Activated effector memory CD4-positive, alpha-beta T cell treated with Interleukin-2 at 50 U/mL for 16 hours (primary cell): ENCODE measurements around the gene NGEF.

ENCODE experiments used
- DNase-seq: peaks from one replicate; pipeline ENCODE4 v3.0.0-alpha.2; 2020

NGEF gene

DNA sequence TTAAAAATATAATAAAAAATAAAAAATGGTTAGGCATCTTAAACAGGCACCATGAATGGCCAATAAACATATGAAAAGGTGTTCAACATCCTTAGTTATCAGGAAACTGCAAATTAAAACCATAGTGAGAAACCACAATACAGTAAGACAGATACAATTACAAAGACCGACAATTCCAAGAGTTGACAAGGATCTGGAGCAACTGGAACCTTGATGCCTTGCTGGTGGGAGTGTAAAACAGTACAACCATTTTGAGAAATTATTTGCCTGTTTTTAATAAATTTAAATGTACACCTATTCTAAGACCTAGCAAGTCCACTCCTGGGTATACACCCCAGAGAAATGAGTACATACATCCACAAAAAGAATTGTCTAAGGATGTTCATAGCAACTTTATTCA, 49.1 kb downstream of the NGEF start:
- DNase-seq, result no peak

DNA sequence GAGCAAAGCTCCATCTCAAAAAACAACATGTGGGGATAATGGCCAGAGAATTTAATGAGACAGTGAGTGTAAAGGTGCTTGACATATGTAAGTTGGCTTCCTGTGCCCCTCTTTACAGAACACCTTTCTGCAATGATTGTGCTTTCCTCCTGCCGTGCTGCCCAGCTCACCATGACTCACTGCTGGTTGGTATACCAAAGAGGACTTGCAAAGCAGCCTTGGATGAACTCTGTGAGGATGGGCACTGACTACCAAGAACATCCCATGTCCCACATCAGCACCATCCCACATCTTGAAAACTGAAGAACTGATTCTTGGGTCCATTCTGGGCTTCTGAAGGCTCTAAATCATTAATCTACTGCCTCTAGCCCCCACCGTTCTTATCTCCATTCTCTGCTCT, 52.2 kb downstream of the NGEF start:
- DNase-seq, result no peak

DNA sequence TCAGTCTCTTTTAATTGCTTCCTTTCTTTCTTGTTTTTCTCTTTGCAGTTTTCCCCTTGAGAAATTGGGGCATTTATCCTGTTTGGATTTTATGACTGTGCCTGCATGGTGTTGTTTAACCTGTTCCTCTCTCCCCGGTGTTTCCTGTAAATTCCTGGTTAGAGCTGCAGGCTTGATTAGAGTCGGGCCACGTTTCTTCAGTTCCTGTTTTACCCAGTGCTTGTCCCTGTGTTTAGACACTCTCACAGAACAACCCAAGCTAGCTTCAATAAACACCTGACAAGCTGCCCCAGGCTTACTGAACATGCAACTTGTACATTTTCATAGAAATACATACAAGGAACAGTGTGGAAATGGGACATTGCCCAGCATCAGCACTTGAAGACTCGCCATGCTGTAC, 53.9 kb downstream of the NGEF start:
- DNase-seq, result no peak

DNA sequence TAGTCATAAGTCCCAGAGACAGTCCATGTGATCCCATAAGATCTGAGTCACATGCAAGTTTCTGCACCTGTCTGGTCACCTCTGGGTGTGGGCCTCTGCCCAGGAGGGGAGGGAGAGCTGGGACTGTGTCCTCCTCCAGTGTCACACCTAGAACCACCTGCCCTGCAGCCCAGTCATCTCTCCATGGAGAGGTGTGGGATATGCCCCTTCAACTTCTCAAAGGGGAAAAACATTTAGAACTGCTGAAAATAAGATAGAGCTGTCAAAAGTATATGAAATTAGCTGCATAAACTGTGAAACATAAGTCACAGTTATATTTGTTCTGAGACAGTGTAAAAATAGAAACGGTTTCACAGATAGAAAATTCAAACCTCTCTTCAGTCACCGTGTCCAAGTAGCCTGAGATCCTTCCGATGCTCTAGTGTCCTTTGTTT, 55.4 kb downstream of the NGEF start:
- no peak for DNase-seq

DNA sequence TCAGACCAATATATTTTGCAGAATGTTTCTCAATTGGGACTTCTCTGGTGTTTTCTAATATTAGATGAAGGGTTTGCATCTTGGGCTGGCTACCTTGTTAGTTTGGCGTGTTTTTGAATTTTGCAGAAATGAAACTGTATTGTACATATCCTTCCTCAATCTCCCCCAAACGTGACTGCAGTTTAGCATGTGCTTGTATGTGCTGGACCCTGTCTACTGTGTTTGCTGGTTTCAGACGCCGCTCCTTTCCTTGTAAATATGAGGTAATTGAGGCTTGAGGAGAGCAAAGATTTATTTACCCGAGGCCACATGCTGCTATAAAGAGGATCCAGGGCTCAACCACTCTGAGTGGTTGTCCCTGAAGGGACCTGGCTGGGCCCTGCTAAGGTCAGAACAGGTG, 57.2 kb downstream of the NGEF start:
- DNase-seq, result no peak

DNA sequence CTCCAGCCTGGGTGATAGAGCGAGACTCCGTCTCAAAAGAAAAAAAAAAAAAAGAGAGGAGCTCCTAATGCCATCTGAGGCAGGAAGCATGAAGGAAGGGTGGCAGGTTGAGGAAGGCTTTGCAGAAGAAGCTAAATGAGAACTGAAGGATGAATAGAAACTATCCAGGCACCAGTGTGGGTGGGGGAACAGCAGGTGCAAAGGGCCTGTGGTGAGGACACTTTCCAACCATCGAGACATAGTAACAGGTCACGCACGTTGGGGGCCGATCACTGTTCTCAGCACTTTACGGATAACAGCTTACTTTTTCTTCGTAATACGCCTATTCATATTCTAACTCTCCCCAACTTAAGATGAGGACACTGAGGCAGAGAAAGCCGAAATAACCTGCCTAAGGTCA, 58.4 kb downstream of the NGEF start:
- DNase-seq, result no peak

DNA sequence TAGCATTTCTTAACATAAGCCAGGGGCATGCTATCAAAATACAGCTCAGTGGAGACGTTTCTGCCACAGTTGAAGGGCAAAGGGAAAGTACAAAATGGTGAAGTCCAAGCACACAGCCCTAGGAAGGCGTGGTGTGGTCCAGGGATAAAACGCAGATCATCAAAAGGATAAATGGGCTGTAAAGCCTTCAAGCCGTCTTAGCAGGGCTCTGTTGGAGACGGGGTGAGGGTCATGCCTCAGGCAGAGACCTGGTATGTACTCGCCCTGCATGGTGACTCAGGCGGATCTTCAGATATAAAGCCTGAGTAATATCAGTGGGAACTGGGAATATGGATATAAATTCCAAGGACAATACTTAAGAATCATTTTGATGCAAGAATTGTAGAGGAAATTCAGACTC, 61.2 kb downstream of the NGEF start:
- no peak for DNase-seq

DNA sequence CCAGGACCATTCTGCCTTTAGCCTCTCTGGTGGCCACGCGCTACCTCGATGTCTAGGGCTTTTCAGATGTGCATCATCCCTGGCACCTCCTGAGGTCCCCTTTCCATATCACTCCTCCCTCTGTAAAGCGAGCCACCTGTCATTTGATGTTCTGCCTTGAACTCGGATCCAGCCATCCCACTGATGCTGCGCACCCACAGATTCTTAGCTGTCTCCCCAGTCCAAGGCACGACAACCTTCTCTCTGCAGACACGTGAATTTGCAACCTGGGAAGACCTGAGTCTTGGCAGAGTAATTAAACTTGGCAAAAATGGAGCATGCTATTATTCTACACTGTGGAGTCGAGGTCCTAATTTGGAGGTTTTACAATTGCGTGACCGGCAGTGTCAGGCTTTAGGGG, 61.9 kb downstream of the NGEF start:
- DNase-seq, result no peak

DNA sequence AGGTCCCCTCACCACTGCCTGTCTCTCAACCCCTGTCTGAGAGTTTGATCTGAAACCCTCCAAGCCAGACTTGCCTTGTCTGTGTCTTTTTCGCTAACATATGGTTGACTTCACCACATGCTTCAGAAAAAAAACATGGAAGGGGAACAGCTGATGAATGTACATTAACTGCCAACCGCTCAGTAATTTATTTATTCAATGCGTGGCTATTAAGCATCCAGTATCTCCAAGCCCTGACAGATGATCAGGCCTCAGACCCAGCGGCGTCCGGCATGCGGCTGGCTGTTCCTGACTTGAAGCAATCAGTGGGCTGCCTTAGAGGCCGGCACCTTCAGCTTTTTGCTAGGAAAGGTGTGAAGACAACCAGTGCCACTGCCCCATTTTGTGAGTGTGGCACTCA, 62.3 kb downstream of the NGEF start:
- no peak for DNase-seq

DNA sequence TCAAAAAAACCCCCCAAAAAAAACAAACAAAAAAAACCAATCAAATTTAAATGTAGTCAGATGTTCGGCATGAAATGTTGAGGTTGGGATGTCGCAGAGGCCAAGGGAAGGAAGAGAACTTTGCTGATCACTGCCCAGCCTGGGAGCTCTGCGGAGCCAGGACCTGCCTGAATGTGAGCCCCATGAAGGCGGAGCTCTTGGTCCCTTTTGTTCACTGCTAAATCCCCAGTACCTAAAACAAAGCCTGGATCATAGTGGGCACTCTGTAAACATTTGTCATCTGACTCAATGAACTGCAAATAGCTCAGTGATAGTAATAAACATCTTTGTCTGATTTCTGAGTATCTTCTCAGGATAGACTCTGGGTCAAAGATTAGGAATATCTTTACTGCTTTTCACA, 64.0 kb downstream of the NGEF start:
- no peak for DNase-seq

DNA sequence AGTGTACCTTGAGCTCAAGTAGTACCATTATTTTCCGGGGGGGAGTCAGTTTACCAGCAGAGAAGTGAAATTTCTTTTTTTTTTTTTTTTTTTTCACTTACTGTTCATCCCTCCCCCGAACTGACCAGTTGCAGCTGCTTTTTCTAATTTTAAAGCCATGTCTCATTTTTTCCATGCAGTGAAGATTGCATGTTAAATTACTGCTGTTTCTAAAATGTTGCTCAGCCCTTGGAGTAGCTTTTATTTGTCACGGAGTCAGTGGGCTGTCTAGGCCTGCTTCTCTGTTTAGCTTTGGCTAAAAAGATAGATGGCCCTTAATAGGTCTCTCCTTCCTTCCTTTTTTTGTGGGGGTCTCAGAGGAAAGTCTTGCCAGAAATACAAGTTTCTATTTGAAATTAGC, 70.2 kb downstream of the NGEF start:
- DNase-seq, result no peak

DNA sequence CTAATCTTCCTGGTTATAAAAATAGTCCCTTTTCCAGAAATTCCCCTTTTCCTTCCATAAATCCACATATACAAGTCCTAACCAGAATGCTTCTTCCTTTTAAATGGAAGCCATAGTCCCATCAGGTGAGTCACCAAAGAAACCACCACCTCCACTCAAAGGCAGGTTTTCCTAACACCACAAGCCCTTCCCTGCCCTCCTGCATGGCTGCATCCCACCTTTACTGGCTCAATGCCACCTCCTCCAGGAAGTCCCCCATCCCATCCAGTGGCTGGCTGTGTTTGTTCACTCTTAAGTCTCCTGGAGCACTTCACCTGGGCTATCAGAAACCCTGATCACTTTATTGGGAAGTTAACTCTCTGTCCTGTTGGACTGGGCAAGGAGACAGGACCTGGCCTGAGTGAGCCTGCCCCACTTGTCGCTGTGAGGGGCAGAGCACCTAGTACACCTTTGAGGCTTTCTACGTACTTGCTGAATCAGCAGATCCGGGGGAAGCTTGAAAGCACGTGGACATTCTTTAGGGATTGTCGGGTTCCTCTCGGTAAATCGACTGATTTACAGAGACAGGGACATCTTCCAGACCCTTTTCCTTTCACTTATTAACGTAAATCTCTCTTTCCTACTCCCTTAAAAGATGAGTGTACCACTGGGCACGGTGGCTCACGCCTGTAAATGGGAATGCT, 71.0 kb downstream of the NGEF start:
- no peak for DNase-seq

DNA sequence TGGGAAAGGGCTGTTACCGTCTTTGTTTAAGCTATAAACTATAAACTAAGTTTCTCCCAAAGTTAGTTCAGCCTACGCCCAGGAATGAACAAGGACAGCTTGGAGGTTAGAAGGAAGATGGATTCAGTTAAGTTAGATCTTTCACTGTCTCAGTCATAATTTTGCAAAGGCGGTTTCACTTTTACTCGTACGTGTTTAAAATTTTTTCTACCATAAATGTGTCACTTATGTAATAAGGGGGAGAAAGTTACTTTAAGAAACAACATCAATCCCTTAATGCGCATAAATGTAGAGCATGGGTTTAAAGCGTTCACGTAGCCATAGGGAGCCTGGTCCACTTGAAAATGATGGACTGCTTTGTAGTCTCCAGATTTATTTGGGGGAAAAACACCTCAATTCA, 71.7 kb downstream of the NGEF start:
- DNase-seq, result no peak

DNA sequence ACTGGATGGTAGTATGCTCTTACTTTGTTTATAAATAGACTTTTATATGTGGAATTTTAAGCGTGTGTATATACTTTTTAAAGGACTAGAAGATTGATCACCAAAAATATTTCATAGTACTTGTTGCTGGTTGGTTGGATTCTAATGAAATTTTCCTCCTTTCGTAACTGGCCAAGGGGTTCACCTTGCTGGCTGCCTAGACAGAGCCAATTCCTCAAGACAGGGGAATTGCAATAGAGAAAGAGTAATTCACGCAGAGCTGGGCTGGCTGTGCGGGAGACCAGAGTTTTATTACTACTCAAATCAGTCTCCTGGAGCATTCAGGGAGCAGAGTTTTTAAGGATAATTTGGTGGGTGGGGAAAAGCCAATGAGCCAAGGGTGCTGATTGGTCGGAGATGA, 72.3 kb downstream of the NGEF start:
- DNase-seq, result no peak

DNA sequence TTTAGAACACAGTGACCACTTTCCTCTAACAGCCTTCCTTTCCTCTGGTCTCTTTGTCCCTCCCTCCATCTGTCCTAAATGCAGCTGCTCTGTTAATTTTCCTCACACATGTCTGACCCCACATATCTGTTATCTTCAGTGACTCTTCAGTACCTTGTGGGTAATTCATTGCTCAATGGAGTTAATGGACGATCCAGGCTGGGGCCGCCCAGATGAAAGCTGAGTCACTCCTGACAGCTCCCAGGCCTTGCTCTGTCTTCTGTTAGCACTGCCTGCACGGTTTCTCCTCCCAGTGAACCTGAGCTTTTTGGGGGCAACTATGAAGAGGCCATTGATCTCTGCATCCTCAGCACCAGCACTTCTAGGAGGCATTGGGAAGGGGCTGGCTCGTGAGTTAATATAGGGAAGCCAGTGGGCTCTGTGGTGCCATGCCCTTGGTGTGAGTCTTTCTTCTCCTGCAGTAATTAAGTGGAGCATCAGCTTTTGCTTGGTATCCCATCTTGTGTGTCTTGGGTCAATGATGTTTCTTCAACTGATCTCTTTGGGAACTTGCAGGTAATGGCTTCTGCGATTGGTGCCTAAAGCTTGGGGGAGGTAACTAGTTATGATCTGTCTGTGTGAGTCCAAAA, 75.7 kb downstream of the NGEF start:
- no peak for DNase-seq

DNA sequence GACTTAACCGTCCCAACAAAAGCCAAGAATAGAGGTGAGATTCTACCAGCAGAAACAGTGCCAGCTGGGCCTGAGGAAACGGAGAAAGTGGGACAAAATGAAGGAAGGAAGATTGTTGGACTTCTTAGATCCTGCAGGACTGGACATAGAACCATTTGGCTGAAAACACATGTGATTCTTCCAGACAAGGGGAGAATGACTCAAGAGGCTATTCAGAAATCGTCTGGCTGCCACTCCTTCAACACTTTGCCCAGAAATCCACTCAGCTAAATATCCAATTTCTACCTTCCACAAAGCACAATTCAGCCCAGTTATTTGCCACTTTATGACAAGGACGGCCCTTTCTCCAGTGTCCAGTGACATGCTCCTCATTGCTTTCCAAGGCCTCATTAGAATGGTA, 81.4 kb downstream of the NGEF start:
- no peak for DNase-seq

DNA sequence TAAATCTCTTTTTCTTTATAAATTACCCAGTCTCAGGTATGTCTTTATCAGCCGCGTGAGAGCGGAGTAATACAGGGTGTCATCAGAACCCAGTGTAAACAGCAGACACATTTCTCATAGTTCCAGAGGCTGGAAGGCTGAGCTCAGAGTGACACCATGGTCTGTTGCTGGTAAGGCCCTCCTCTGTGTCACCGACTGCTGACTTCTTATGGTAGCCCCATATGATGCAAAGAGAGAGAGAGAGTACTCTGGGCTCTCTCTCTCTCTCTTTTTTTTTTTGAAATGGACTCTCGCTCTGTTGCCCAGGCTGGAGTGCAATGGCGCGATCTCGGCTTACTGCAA, 83.0 kb downstream of the NGEF start:
- no peak for DNase-seq

DNA sequence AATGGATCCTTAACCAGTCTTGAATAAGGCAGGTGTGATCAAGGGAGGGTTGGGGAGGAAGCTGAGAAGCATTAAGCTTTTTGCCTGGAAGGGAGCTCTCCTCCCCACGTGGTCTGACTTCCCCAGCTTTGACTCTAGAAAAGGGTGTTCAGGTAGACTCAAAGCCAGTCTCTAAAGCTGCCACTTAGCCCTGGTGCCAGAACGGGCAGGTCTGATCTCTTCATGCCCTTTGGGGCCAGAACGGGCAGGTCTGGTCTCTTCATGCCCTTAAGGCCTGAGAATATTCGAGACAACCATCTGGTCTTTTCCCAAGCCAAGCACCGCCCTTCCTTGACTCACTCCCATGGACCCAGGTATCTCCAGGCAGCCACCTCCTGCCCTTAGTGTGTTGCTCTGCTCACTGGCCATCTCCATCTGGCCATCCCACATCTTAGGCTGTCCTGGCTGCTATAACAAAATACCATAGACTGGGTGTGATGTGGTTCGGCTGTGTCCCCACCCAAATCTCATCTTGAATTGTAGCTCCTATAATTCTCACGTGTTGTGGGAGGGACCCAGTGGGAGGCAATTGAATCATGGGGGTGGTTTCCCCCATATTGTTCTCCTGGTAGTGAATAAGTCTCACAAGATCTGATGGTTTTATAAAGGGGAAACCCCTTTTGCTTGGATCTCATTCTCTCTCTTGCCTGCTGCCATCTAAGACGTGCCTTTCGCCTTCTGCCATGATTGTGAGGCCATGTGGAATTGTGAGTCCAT, 83.6 kb downstream of the NGEF start:
- DNase-seq, result no peak

DNA sequence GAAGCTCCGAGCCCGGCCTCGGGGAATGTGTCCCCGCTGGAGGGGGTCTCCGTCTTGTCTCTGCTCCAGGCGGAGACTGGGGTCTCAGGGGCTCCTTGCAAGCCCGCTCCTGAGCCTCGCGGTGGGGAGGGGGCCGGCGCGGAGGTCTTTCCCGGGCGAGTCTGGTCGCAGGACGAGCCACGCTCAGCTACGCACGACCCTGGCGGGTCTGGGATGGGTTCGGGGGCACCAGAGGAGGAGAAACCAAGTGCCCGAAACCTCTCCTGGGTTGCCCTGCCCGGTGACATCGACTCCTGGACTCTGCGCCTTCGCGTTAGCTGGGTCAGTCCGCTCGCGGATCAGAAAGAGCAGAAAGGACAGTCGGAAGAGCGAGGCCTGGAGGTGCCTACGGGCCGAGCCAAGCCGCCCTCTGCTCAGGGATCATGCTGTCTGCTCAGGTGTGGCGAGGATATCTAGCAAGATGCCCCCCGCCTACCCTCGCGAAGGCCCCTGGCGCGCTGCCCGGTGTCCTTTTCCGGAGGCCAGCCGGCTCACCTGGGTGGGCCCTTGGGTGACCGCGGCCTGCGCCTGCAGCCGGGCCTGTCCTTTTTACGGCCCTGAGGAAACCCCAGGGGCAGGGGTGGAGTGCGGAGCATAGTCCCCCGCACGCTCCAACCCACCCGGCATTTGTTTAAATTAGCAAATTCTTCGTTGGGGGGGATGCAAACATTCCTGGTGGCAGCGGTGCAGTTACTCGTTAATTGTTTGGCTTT, 84.3 kb downstream of the NGEF start:
- DNase-seq, result no peak

DNA sequence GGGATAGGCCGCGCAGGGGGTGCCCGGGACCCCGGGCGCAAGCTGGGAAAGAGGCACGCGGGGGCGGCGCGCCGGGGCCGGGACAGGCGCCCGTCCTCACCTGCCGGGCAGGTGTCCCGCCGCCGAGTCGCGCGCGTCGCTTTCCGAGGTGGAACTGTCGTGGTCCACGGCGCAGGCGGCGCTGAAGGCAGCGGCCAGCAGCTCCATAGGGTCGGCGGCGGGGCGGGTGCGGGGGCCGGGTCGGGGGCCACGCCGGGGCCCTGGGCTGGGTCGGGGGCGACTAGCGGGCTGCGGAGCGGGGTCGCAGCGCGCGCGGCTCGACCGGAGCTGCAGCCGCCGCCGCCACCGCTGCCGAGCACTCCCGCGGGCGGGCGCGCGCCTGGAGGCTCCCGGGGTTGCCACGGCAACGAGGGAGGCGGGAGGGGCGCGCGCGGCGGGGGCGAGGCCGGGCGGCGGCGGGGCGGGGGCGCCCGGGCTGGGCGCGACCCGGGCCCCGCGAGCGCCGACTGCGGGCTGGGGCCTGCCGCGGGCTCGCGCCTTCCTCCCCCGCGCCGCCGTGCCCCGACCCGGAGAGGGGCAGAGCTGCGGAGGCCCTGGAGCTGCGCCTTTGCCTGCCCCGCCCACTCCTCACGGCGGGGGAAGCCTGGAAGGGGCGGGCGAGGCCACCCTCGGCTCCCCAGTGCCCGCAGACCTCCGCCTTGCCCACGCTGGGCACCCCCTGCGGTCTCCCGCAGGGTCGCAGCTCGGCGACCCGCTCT, 85.1 kb downstream of the NGEF start:
- DNase-seq, result no peak

DNA sequence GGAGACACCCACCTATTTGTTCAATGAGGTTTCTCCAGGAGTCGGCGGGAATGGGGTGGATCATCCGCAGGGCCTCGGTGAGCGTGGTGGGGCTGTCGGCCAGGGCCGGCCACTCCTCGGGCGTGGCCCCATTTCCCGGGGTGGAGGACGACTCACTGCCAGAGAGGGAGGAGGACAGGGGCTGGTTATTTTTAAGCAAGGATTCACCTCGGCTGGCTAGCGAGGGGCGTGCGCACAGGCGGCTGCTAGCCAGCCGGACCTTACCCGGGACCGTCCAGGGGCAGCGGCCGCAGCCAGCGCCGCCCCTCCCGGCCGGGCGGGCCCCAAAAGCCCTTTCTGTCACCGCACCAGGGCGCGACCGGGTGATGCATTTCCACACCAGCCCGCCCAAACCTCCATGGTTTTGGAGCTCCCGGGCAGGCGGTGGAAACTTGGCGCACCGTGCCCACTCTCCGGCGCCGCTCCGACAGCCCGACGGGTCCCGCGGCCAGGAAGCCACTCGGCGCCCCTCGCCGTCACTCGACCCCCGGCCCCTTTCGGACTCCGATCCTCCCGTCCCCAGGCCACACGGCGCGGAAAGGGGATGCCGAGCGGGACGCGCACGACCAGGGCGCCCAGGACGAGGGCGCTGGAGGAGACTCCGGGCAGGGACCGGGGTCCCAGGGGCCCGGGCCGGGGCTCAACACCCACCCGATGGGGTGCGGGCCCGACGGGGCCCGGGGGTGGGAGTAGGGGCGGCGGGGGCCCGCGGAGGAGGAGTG, 85.8 kb downstream of the NGEF start:
- no peak for DNase-seq

DNA sequence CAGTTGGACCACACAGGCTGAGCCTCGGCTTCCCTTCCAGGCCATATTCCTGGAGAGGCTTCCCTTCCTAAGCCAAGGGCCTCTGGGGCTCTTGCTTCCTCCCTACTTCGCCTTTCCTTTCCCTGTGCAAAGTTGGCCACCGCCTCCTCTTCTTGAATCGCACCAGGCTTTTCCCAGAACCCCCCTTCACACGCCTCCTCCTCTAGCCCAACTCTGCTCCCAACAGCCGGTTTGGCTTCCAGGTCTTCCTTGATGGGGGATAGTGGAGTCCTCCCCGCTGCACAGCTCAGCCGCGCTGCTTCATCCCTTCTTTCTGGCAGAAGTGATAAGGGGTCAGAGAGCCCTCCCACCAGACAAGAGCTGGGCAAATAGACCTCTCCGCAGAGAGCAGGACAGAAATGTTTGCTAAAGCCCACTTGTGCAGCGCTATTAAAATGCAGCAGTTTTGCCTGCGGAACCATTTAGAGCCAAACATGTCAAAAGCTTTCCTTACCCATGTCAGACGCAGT, 86.6 kb downstream of the NGEF start:
- DNase-seq, result no peak
